Activated CD4-positive, CD25-positive, alpha-beta regulatory T cell treated with anti-CD3 and anti-CD28 coated beads, Interleukin-2, amount 50 U/mL, for 16 hours (primary cell): Measurements from ENCODE around the gene SETD7.

Source experiments
- DNase-seq: peaks from one replicate; pipeline ENCODE4 v3.0.0-alpha.2; 2020; ENCODE audit warnings: low read depth, low spot score

Gene SETD7

DNA sequence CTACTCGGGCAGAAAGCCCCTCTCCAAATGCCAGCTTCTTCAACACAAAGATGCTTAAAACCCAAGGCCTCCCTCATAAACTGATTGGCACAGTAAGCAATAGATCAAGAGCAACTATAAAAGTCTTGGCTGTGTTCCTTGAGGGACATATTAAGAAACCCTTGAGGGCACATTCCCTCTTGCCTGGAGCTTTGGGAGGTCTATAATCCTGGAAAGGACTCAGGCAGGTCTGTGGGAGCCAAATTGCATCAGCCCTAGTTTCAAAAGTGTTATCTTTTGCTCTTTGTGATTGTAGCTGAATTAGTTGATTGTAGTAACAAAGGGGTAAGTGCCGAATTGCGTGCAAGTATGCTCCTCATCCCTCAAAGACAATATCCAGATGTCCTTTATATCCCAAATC lies 18.6 kb upstream of the SETD7 start:
- no peak for DNase-seq

DNA sequence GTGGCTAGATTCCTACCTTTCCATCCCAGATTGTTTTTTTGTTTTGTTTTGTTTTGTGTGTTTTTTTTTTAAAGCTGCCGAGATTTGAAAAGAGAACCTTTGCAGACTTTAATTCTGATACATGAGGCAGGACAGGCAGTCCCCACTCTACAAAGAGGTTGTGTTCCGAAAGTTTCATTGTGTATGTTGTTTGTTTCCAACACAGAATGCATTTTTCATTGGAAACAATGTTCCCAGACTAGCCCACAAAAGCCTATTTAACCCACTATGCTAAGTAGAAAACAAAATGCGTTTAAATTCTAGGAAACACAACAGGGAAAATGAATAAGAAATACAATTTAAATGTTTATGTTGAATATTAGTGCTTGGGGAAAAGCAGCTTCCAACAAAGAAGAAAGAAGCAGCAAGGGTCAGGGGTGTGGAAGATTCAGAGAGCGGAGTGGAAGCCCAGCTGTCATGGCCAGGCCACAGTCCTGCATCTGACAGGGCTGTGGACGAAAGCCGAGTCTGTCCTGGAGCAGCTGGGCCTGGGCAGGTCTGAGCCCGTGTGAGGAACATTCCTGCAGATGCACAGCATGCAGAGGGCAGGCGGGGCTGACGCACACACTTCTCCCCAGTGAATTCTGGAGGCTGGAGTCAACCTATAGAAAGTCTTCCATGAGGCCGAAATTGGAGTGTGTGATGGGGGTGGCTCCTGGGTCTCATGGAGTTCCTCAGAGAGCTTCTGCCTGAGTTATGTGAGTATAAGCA lies 12.4 kb upstream of the SETD7 start:
- no peak for DNase-seq

DNA sequence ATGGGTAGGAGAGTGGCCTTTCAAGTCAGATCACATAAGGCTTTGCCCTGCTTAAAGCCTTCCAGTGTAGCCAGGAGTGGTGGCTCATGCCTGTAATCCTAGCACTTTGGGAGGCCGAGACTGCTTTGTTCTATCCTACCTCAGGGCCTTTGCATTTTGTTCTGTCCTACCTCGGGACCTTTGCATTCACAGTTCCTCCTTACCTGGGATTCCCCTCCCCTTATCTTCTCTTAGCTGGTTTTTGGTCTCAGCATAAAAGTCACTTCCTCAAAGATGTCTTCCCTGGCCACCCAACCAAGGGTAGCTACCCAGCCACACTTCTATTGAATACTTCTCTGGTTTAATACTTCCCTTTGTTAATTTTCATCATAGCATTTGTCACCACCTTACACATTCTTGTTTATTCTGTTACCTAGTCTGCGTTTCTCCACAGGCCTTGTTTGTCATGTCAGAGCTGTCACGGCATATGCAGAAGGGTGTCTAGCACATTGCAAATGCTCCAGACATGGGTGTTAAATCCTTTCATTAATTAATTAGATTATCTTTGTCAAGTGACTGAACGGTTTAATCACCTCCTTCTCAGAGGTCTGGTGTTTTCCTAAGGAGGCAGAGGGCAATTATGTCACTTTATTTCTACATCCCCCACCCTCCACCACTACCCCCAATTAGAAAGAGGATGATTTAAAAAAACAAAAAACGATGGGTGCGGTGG lies 11.3 kb upstream of the SETD7 start:
- no peak for DNase-seq

DNA sequence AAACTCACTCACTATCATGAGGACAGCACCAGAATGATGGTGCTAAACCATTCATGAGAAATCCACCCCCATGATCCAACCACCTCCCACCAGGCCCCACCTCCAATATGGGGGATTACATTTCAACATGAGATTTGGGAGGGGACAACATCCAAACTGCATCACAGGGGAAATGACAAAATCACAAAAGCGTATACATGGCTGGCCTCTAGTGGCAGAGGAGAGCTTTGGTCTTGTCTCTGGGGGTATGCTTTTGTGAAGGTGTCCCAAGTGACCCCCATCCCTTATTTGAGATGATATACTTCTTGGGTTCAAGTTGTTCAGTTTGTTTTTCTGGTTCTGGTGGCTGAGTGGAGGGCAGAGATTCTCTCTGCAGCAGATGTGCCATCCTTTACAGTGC lies 8.5 kb upstream of the SETD7 start:
- no peak for DNase-seq

GRCh38 chr4:139563515-139563914 lies 7.5 kb upstream of the SETD7 start:
- DNase-seq: no peak

GRCh38 chr4:139562839-139563238 lies 6.8 kb upstream of the SETD7 start:
- no peak for DNase-seq

- DNase-seq: no peak
Observed at GRCh38 chr4:139562067-139562684, 6.2 kb upstream of the SETD7 start.

DNA sequence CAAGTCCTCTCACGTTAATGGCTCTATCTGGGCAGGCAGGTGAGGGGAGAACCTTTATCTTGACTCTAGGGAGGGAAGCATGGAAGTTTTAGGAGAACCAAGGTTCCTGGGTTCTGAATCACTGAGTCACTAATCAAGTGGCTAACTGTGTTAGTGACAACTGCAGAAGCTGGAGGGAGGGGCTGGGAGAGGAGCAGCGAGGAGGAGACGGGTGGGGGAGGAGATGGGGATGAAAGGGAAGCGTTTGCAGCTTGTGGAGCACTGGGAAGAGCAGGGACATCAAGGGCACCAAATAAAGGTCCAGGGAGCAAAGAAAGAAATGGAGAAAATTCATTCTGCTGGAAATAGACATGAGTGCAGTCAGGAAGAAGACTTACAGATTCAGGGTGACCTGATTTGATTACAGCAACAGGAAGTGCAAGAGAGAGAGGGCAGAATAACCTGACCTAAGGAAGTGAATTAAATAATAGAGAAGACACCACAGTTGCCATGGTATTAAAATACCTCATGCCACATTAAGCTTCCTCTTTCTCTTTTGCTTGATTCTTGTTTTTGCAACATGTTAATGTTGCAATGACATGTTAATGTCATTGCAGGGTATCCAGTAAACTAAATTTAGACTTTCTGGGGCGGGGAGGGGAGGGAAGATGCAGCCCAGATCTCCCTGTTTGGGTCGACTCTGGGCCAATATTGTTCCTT lies 4.5 kb upstream of the SETD7 start:
- no peak for DNase-seq

DNA sequence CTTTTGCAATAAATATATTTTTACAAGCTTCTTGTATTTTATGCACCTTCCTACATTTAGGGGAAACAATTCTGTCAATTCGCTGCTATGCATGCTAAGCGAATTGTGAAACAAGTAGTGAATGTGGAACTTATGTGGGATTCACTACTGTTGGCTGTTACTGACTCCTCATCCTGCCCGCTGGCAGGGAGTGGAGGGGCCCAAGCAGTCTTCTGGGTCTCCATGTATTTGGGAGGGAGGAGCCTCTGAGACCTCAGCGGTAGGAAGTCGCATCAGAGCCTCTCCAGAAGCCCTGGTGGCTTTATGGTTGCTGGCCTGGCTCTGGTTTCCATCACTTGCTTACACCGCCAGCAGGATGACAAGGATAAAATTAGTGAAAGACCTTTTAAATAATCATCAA lies 3.7 kb upstream of the SETD7 start:
- no peak for DNase-seq

DNA sequence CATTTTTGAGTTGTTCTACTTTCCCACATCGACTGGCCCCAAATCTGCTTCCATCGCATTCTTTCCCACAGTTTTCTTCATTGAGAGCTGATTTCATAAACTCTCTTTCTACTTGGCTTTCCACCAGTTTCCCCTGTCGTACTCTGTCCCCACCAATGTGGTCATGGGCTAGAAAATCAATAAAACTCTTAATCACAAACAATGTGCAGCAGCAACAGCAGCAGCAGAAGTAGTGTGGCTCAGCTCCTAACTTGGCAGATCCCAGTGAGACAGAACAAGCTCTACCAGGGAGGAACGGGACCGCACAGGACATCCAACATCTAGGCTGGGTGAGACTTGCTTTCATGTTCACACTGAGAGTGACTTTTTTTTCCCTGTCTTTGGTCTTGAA lies 3.1 kb upstream of the SETD7 start:
- DNase-seq: no peak

GRCh38 chr4:139558235-139559088 lies 2.4 kb upstream of the SETD7 start:
- DNase-seq: no peak

- no peak for DNase-seq
Observed at GRCh38 chr4:139557556-139558110, 1.6 kb upstream of the SETD7 start.

DNA sequence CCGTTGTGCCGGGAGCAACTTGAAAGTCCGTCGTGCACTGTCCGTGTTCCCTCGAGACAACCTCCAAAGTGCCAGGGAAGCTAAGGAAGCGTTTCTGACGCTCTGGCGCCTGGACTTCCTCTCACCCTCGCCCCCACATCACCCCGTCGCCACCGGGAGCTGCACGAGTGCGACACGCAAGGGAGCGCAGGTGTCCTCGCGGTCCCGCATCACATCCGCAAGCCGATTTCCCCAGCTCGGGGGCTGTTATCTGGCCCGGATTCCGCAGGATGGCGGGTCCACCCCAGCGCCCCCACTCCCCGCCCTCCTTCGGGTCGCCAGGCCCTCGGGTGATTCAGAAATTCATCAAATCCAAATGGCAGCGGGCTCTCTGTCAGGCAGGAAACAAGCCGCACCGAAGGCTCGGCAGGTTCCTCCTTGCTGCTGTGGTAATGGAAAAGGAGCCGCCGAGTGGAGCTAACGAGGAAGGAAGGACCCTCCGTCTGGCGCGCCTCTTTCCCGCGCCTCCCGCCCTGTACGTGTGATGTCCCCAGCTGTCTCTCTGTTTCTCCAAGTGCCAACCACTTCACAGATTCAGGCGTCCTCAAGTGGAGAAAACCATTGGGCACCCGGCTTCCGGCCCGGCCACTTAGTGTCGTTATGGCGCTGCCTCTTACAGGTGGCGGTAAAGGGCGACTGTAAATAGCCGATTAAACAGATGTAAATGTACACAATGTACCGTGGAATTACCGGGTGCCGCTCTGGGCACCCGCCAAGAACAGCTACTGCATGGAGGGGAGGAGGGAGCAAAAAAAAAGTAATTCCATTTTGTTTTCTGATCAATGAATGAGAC lies 921 bp upstream of the SETD7 start:
- DNase-seq: peak; percentile 24

DNA sequence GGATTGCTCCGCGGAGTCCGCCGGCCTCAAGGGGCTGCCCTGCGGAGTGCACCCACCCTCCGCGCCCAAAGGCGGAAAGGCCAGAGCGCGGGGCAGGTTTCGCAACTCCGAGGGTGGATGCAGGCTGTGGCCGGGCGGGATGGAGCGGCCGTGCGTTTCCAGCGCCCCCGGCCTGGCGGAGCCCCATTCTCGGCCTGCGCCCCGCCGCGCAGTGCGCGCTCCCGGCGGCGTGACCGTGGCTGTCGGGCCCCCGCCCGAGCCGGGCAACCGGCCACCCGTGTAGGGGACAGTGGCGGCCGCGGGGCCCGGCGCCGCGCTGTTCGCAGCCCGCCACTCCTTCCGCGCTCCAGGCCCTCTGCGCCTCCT lies 331 bp downstream of the SETD7 start:
- no peak for DNase-seq

GRCh38 chr4:139554893-139555704 lies 920 bp downstream of the SETD7 start:
- peak; percentile 64 for DNase-seq

DNA sequence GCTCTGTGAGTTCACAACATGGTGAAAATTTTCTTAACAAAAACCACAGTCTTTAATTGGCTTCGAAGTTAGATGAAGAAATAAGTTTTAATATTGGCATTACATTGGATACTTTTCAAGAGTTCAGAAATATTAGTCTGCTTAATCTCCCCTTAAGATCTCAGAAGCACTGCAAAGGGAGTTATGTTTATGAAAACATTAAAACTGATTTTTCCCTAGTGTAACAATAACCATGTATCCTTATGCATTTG lies 1.5 kb downstream of the SETD7 start:
- no peak for DNase-seq

DNA sequence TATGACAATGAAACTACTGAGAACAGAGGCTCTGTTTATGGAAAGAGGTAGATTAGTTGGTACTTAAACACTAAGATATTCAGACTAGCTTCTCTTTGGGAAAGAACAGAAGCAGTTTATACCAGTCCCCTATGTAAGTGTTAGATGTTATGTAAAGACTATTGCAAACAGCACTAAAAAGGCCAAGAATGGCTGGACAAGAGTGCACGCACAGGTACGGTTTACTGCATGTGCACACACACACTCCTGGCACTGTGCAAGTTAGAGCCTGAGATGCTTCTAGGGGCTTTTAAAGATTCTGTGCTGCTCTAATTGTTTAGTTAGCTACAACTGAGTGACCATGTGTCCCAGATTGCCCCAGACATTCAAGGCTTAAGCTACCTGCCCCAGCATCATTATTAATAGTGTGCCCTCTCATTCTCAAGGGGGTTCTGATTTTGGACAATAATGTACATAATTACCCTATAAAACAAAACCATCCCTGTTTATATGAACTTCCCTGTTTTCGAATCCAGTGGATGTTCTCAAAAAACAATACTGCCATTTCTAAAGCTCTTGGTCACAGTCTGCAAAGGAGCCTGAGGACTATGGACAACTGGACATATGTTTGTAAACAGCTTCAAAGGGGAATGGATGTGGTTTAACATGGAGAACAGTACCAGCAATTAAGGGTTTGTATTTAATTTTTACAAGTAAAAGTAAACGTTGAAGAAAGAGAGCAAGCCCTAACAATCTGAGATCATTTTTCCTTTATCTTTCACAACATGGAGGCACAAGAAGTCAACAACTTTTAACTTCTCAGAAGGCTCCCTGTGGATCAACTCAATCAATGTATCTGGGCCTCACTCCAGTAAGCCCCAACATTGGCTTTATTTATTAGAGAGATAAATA lies 2.0 kb downstream of the SETD7 start:
- no peak for DNase-seq

DNA sequence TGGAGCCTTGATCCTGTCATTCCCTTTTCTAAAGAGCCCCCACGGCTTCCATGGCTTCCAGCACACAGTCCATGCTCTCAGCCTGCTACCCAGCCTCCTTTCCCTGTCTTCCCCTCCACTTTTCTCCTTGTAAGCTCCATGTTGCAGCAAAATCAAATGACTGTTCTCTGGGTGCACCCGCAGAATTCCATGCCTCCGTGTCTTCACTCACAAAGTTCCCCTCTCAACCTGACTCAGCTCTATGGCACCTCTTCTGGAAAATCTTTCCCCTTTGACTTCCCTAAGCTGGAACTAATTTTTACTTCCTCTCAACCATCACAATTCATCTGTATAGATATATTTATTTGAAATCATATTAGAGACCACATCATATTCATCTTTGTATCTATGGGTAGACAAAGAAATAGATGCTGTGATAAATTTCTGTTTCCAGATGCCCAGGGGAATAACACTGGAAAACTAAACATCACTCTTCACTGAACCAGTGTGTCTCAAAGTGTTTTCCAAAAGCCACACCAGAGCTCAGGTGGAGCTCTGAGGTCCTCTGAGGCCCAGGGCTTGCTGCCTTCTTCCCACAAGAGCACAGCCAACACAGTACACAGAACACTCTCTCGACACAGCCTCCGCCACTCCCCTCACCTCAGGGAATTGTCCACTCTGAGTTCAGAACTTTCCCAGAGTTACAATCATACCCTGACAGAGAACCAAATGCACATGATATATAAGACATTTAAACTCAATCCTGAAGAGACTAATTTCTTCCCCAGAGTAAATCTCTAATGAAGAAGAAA lies 3.3 kb downstream of the SETD7 start:
- no peak for DNase-seq
